Measurements from ENCODE around the gene CHAF1A.

Gene CHAF1A

DNA sequence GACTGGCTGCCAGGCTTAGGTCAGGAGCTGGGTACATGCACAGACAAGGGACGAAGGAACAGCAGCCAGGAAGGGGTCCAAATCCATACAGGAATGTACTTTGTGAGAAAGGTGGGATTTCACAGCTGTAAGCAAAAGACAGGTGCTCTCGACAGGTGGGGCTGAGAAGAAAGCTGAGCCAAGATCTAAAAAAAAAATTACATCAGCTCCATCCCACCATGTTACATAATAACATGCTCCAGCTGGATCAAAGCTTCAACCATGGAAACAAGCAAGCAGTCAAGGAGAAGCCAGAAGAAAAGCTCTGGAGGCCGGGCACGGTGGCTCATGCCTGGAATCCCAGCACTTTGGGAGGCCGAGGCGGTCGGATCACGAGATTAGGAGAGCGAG is 47.2 kb downstream of the CHAF1A start:
- DNase-seq (ENCODE audit: extremely low spot score, insufficient read length, low read depth), result no peak

DNA sequence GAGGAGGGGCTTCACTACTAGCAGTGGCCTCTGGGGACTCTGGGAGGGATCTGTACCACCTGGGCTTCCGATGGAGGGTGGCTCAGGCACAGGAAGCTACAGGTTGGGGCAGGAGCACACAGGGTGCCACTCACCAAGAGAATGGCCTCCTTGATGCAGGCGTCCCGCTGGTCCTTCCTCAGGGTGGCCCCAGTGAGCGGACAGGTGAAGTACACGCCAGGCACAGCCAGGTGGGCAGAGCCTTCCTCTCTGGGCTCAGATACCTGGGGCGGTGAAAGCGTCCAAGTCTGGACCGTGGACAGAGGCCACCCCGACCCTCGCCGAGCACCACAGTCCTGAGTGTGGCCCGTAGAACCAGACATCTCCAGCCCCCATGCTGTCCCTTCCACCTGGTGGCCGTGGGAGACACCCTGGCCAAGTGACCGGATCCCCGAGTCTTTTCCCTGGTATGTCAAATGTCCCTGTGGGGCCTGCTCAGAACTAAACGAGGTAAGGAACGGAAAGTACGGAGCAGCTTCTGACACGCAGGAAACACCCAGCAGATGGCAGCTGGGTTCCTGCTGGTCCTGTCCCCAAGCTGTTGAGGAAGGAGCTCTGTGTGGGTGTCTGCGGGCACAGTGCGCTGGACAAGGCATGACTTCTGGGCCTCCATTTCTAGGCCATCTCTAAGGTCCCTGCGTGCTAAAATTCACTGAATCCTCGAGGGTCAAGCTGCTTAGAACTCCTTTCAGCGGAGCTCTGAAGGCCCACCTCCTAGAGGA is 50.0 kb downstream of the CHAF1A start:
- FAIRE-seq, result no peak

More for the DNA sequence above, 47.2 kb downstream of the CHAF1A start:
- FAIRE-seq, result no peak

DNA sequence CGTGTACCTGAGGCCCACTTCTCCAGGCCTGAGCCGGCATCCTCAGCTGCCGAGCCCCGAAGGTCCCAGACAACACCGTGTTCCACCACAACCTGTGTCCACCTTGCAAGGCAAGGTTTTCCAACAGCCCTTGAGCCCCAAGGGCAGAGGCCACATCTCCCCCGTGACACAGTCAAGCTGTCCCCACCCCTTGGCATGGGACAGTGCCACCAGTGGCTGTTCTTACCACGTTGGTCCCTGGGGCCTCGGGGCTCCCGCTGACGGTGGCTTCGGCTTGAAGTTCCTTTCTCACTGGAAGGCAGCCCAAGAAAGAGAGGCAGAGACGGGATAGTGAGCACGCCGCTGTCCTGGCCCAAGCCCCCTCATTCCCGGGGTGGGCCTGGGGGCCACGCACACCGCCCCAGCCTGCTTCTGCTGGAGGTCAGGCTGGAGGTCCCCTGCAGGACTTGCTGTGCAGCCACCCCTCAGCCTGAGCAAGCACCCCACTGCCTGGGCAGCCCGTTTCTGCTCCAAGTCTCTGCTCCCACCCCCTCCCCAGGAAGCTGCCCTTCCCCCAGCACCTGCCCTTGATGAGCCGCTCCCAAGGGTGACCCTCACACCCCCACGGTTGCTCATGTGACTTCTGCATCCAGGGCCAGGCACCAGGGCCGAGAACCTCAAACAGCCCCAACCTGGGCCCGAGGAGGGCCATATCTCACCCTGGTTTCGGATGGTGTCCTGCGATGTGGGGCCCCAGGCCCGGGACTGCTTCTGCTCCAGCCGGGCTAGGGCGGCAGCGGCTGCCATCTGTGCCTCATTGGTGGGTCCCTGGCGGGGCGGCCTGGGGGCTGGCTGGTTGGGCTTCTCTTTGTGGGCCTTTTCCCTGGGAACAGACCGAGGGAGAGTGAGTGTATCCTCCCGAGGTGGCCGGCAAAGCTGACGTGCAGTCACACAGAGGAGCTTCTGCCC is 51.1 kb downstream of the CHAF1A start:
- FAIRE-seq, result no peak
- no peak for DNase-seq (ENCODE audit: extremely low spot score, insufficient read length, low read depth)

More for the DNA sequence above, 50.0 kb downstream of the CHAF1A start:
- DNase-seq (ENCODE audit: extremely low spot score, insufficient read length, low read depth), result no peak

DNA sequence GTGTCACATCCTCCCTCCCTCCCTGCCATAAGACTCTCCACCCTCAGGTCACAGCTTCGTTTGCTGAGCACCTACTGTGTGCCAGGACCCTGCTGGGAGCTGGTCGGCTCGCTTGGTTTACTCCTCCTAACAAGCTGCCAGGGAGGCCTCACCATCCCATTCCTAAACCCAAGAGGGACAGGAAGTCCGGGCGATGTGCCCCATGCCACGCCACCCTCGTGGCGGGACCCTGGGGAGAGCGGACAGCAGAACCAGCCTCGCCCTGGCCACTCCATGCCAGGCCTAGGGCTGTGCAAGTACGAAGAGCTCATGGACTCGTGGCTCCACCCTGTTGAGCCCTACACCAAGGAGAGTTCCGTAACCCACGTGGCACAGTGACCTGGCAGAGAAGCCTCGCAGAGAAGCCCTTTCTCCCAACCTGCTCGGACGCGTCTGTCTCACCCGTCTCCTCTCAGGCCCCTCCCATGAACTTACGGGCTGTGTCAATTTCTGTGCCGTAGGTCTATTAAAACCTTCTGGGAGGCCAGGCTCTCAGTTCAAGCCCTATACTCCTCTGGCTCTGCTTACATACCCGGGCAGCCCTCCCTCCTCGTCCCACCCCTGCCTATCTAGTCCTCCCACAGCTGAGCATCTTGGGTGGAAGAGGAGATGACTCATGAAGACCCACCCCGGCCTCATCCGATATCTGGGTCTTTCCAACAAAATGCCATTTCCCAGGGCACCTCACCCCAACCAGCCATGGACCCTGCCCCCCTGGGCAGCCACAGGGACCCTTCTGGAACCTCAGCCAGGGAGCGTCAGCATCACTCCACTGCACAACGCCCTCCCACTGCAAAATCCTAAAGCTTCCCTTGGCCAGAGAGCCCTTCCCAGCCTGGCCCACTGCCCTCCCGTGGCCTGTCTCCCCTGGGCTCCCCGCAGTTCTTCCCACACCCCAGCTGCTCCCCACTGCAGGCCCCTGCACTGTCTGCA is 52.6 kb downstream of the CHAF1A start:
- no peak for FAIRE-seq
- DNase-seq (ENCODE audit: extremely low spot score, insufficient read length, low read depth), result no peak

DNA sequence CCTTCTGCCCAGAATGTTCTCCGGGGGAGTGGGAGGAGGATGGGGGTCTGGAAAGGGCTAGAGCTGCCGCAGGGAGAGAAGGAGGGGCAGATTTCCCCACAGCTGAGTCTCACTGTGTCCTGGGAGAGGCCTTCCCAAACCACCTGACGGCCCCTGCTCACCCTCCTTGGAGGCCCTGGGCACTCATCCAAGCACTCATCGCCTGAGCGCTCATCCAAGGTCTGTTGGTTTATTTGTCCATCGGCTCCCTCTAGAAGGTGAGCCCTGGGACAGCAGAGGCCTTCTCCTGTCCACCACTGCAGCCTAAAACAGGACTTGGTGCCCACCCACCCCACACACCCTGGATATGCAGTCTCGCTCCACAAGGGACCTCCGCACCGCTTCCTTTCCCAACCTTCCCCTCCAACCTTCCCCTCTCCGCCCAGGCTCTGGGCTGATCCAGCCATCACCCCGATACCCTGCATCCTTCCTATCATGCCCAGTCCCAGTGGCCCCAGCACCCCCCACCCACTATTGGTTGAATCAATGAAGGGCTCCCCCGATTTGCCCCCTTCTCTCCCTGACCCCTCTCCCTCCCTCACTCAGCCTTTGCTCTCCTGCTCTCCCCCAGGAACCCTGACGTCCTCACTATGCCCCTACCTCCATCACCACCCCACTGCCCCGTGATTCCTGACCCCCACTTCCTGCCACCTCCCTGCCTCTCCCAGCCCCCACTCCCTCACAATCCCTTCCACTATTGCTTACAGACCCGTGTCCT is 53.5 kb downstream of the CHAF1A start:
- DNase-seq (ENCODE audit: extremely low spot score, insufficient read length, low read depth), result no peak
- FAIRE-seq, result no peak

DNA sequence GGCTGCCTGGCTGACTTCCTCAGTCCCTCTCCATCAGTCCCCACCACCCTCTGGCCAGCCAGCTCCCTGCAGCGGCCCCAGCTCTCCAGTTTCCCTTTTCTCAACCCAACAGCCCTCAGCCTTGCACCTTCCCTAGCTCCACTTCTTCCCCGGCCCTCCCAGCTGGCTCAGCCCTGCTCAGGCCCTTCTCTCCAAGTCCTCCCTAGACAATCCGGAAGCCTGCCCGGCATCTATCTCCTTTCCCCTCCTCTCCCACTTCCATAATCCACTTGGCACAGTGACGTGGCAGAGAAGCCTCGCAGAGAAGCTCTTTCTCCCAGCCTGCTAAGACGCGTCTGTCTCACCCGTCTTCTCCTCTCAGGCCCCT is 54.0 kb downstream of the CHAF1A start:
- FAIRE-seq (no peak), DNase-seq (ENCODE audit: extremely low spot score, insufficient read length, low read depth) (no peak)

DNA sequence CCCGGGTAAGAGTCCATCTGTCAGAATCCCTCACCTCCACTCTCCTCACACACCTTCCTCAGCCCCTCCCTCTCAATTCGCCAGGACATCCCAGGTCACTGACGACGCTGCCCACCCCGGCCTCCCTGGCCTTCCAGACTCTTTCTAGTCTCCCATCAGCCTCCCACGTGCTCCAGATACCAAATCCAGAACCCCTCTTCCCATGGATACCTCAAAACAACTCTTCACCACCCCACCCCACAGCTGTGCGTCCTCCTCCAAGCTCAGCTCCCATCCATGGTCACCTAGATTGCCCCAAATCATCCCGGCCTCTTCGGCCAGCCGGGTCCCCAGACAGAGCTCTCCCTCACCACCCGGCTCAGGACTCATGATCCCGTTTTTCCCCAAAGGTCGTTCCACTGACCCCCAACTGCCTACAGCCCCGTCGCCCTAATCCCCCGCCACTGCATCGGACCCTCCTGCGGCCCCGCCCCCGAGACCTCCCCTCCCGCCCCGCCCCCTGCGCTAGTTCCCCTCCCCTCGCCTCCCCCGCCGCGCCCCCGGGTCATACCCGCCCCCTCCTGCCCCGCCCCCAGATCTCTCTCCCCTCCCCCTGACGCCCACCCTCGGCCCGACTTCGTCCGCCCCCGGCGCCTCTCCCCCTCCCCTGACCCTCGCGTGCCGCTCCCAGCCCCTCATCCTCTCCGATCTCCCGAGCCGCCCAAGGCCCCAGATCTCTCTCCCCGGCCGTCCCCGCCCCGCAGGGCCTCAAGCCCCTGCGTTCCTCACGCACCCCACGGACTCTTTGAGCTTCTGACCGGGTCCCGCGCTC is 54.6 kb downstream of the CHAF1A start:
- peak; percentile 52 for DNase-seq (ENCODE audit: extremely low spot score, insufficient read length, low read depth)
- FAIRE-seq, result no peak

DNA sequence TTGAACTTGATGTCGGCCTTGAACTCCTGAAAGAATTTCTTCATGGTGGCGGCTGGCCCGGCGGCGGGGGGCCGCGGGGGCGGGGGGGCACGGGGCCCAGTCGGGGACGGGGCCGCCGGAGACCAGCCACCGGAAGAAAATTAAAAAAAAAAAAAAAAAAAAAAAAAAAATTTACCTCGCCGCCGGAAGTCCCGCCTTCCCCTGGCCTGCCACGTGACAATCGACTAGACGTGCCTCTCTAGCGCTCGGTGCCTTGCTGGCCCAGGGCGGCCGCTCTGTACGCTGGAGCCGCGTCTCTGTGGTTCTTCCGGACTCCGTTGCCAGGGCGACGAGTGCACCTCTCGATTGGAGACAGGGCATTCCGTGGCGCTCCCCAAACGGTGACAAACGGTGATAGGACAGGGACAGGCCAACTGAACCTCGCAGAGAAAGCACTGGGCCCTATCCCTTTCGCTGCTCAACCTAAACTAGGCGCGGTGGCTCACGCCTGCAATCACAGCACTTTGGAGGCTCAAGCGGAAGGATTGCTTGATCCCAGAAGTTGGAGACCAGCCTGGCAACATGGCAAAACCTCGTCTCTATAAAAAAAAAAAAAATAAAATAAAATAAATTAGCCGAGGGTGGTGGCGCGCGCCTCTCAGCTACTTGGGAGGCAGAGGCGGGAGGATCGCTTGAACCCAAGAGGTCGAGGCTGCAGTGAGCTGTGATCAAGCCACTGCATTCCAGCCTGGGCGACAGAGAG is 55.4 kb downstream of the CHAF1A start, which contains the start of gene UBXN6:
Gene UBXN6 (minus strand): TSS at position 141 of the 742 bp plus-strand sequence. CDS start 97 bp downstream, at position 44.
- peak; percentile 98 for FAIRE-seq
- peak; percentile 98 for DNase-seq (ENCODE audit: extremely low spot score, insufficient read length, low read depth)

DNA sequence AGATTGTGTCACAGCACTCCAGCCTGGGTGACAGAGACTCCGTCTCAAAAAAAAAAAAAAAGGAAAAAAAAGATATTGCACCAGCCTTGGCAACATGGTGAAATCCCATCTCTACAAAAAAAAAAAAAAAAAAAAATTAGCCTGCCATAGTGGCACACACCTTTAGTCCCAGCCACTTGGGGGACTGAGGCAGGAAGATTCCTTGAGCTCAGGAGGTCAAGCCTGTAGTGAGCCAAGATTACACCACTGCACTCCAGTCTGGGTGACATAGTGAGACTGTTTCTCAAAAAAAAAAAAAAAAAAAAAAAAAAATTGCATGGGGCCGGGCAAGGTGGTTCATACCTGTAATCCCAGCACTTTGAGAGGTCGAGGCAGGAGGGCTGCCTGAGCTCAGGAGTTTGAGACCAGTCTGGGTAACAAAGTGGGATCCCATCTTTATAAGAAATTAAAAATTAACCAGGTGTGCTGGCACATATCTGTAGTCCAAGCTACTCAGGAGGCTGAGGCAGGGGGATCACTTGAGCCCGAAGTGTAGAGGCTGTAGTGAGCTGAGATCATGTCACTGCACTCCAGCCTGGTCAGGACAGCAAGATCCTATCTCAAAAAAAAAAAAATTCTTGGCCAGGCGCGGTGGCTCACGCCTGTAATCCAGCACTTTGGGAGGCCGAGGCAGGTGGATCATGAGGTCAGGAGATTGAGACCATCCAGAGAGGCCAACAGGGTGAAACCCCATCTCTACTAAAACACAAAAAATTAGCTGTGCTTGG is 62.6 kb downstream of the CHAF1A start:
- DNase-seq (ENCODE audit: extremely low spot score, insufficient read length, low read depth) (no peak), FAIRE-seq (no peak)

DNA sequence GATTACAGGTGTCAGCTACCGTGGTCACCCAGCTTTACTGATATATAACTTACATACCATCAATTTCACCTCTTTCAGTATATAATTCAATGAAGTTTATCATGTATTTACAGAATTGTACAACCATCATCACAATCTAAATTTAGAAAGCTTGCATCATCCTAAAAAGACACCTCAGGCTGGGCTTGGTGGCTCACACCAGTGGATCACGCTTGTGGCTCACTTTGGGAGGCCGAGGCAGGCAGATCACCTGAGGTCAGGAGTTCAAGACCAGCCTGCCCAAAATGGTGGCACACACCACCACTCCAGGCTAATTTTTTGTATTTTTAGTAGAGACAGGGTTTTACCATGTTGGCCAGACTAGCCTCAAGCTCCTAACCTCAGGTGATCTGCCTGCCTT is 65.4 kb downstream of the CHAF1A start:
- DNase-seq (ENCODE audit: extremely low spot score, insufficient read length, low read depth) (no peak), FAIRE-seq (no peak)

DNA sequence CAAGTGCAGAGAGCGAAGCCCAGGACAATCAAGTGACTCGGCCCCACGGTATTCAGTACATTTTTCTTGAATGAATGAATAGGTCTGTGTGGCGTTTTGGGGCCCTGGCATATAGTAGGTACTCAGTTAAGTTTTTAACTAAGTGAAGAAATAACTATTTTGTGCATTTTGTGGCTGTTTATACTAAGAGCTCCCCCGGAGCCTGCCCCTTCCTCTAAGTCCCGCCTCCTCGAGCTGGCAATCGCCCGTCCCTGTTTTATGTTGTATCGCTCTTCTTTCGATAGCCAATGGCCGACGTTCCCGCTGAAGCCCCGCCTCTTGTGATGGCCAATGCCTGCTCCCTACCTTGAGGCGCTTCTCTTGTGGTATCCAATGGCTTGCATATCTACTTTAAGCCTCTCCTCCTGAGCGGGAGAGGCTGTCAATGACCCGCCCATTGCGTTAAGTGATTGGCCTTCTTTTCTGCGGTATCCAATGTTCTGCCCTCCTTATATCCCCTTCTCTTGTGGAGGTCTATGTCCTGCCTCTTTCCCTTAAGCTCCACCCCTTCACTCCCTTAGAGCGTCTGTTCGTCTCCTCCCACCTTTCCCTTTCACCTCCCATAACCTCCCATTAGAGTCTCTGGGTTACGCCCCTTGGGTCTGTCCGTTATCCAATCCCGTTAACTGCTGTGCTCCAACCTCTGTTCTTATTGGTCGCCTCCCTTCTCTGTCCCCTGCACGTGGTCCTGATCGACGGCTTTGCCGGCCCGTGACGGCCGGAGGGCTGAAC is 69.1 kb downstream of the CHAF1A start:
- DNase-seq (ENCODE audit: extremely low spot score, insufficient read length, low read depth) (peak; percentile 98), FAIRE-seq (peak; percentile 100)

DNA sequence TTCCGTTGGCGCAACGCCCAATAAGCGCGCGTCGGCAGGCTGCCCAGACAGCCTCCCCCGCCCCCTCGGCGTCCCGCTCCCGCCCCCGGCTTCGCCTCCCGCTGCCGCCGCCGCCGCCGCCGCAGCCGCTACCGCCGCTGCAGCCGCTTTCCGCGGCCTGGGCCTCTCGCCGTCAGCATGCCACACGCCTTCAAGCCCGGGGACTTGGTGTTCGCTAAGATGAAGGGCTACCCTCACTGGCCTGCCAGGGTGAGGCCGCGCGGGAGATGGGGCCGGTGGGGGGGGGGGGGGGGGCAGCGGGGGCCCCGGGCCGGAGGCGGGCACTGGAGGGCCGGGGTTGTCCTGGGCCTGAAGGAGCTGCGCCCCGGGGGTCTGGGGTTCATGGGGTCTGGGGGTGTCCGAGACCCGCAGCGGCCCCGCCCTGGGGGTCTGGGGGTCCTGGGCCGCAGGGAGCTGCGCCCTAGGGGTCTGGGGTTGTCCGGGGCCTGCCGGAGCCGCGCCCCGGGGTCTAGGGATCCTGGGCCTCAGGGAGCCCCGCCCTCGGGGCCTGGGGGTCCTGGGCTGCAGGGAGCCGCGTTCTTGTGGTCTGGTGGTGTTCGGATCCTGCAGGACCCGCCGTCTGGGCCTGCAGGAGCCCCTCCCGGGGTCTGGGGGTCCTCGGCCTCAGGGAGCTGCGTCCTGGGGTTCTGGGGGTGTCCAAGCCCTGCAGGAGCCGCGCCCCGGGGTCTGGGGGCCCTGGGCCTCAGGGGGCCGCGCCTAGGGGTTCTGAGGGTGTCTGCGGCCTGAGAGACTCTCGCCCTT is 69.9 kb downstream of the CHAF1A start, which contains the start of gene HDGFL2:
Gene HDGFL2 (plus strand): TSS at position 124 of the 801 bp plus-strand sequence. CDS start 54 bp downstream, at position 178.
- no peak for DNase-seq (ENCODE audit: extremely low spot score, insufficient read length, low read depth)
- no peak for FAIRE-seq

DNA sequence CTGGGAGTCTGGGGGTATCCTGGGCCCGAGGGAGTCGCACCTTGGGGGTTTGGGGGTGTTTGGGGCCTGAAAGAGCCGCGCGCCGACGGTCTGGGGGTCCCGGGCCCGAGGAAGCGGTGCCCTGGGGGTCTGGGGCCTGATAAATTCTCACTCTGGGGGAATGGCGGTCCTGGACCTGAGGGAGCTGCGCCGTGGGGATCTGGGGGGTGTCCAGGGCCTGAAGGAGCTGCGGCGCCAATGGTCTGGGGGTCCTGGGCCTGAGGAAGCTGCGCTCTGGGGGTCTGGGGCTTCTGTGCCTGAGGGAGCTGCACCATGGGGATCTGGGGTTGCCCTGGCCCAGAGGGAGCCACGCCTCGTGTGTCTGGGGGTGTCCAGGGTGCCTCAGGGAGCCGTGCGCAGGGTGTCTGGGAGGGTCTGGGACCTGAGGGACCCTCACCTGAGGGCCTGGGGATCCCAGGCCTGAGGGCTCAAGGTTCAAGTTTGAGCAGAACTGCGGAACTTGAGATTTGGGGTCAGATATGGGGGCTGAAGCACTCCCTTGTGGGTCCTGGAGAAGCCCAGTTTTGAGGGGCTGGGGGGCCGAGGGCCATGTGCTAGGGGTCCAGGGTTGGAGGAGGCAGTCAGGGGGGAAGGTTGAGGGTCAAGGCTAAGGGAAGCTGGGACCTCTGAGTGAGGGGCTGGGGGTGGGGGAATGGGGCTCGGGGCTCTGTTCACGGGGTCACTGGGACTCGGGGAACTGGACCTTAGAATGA is 70.7 kb downstream of the CHAF1A start:
- FAIRE-seq, result no peak
- no peak for DNase-seq (ENCODE audit: extremely low spot score, insufficient read length, low read depth)

DNA sequence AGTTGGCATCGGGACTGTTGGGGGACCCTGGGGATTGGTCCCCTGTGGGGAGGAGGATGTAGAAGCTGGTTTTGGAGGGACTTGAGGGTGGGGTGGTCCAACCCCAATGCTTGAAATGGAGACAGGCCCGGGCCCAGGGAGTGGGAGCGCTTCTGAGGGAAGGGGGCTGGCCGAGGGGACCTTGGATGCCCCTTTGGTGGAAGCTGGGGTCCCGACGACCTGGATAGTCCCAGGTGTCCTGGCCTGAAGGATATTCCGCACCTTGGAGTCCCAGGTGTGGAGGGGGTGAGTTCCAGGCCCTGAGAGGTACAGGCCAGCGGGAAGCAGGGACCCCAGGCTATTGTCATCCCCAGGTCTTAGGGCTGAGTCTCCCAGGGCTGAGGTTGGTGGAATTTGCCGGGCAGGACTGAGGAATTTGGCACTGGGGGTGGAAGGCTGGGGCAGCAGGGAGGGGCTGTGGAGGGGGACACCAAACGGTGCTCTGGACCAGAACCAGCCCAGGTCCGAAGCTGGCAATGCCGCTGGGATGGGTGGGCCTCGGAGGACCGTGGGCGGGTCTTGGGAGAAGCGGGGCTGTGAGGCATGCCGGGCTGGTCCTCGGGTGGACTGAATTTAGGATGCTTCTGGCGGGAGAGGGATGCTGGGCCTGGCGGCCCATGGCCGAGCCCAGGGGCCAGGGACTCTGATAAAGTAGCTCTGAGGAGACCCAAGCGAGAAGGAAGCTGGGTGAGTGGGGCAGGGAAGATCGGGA is 71.5 kb downstream of the CHAF1A start:
- FAIRE-seq, result no peak
- DNase-seq (ENCODE audit: extremely low spot score, insufficient read length, low read depth), result no peak
